PFSK-1 (cell line): ENCODE results near the gene KRT39.

ENCODE experiments used
- FOXP2 ChIP-seq: optimal IDR thresholded peaks from 2 replicates; pipeline ENCODE3; 2011; ENCODE audit warnings: borderline replicate concordance, control low read depth, inconsistent platforms; ENCODE audit not compliant: insufficient read depth; ENCODE audit errors: extremely low read length, extremely low read depth
- POLR2AphosphoS5 ChIP-seq: IDR thresholded peaks from 2 replicates; pipeline ENCODE4 v1.6.1; 2012; ENCODE audit warnings: low read depth, mild to moderate bottlenecking, control low read depth, low read length, moderate library complexity
- SIN3A ChIP-seq: IDR thresholded peaks from 2 replicates; pipeline ENCODE4 v1.6.1; 2012; ENCODE audit warnings: mild to moderate bottlenecking, low read length, moderate library complexity, borderline replicate concordance; ENCODE audit not compliant: insufficient read depth
- TAF1 ChIP-seq: IDR thresholded peaks from 2 replicates; pipeline ENCODE4 v1.6.1; 2012; ENCODE audit warnings: low read length, control low read depth, borderline replicate concordance; ENCODE audit not compliant: insufficient read depth
- TF ChIP-seq, protein P1 (sequence below), 2 experiments: IDR thresholded peaks; 2 replicates each; pipeline versions ENCODE4 v1.6.1 to v1.8.0; 2011 to 2012; ENCODE audit warnings: low read depth in 2 of 2, low read length in 2 of 2, control low read depth in 1 of 2, inconsistent platforms in 1 of 2, mild to moderate bottlenecking in 1 of 2, moderate library complexity in 1 of 2; ENCODE audit not compliant: insufficient read depth in 1 of 2

The KRT39 gene

DNA sequence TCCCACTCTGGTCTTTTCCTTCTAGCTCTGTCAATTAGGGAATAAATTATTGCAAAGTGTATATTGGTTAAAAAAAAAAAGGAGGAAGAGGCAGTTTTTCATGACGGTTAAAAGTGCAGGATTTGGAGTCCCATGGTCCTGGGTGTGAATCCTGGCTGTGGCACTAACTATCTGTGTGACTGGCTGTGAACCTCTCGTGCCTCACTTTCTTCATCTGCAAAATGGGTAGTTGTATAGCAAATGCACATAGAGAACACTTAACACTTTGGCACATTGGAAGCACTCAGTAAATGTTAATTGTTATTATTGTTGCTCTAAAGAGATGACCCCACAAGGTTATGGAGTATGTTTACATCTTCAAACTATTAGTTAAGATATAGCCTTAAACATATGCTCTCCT, 18.8 kb downstream of the KRT39 start:
- TF ChIP-seq FOXP2 (no peak), SIN3A (no peak), TAF1 (no peak), POLR2AphosphoS5 (no peak)
- TF ChIP-seq, protein P1, sequence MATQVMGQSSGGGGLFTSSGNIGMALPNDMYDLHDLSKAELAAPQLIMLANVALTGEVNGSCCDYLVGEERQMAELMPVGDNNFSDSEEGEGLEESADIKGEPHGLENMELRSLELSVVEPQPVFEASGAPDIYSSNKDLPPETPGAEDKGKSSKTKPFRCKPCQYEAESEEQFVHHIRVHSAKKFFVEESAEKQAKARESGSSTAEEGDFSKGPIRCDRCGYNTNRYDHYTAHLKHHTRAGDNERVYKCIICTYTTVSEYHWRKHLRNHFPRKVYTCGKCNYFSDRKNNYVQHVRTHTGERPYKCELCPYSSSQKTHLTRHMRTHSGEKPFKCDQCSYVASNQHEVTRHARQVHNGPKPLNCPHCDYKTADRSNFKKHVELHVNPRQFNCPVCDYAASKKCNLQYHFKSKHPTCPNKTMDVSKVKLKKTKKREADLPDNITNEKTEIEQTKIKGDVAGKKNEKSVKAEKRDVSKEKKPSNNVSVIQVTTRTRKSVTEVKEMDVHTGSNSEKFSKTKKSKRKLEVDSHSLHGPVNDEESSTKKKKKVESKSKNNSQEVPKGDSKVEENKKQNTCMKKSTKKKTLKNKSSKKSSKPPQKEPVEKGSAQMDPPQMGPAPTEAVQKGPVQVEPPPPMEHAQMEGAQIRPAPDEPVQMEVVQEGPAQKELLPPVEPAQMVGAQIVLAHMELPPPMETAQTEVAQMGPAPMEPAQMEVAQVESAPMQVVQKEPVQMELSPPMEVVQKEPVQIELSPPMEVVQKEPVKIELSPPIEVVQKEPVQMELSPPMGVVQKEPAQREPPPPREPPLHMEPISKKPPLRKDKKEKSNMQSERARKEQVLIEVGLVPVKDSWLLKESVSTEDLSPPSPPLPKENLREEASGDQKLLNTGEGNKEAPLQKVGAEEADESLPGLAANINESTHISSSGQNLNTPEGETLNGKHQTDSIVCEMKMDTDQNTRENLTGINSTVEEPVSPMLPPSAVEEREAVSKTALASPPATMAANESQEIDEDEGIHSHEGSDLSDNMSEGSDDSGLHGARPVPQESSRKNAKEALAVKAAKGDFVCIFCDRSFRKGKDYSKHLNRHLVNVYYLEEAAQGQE (IDR thresholded peaks at IDR 0.05; ENCODE audit: insufficient read depth in 1 of 2, low read depth in 2 of 2, low read length in 2 of 2): no peak

DNA sequence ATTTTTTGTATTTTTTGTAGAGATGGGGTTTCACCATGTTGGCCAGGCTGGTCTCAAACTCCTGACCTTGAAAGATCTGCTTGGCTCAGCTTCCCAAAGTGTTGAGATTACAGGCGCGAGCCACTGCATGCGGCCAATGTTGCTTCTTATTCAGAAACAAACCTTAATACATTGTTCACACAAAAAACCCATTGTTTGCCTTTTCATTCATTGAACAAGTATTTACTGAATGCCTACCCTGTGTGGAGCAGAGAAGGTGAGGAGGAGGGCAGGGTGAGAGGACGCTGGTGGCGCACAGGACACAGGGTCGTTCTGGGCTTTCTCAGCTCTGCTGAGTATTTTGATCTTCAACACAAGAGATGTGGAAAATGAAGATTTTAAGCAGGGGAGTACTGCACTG, 21.3 kb downstream of the KRT39 start:
- TF ChIP-seq TAF1 (no peak), SIN3A (no peak), POLR2AphosphoS5 (no peak), FOXP2 (no peak)
- TF ChIP-seq, protein P1 (IDR thresholded peaks at IDR 0.05; ENCODE audit: insufficient read depth in 1 of 2, low read depth in 2 of 2, low read length in 2 of 2): no peak

DNA sequence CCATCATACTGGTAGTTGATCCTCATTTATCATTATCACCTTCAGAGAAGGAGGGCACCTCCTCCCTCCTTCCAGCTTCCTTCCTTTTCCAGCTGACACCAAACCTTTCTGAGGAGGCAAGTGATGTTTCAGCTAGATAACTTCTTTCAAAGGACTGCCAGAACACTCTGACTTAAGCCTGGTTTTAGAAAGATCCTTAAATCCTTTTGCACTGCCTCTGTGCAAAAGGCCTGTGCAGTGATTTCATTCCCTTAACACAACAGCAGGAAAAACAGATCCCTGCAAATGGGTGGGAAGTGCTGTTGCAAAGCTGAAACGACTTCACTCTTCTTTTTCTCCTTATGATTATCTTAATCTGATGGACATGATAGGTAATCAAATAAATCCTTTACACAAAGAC, 22.2 kb downstream of the KRT39 start:
- TF ChIP-seq, protein P1 (IDR thresholded peaks at IDR 0.05; ENCODE audit: insufficient read depth in 1 of 2, low read depth in 2 of 2, low read length in 2 of 2): no peak
- TF ChIP-seq SIN3A (no peak), POLR2AphosphoS5 (no peak), TAF1 (no peak), FOXP2 (no peak)

DNA sequence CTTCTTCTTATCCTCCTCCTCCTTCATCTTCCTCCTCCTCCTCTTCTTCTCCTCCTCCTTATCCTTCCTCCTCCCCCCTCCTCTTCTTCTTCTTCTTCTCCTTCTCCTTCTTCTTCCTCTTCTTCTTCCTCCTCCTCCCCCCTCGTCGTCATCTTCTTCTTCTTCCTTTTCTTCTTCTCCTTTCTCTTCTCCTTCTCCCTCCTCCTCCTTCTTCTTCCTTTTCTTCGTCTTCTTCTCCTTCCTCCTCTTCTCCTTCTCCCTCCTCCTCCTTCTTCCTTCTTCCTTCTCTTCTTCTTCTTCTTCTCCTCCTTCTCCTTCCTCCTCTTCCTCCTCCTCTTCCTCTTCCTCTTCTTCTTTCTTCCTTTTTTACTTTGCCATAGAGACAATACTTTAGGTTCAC, 24.2 kb downstream of the KRT39 start:
- no peak for TF ChIP-seq TAF1
- no peak for TF ChIP-seq POLR2AphosphoS5
- no peak for TF ChIP-seq FOXP2
- TF ChIP-seq SIN3A: no peak

DNA sequence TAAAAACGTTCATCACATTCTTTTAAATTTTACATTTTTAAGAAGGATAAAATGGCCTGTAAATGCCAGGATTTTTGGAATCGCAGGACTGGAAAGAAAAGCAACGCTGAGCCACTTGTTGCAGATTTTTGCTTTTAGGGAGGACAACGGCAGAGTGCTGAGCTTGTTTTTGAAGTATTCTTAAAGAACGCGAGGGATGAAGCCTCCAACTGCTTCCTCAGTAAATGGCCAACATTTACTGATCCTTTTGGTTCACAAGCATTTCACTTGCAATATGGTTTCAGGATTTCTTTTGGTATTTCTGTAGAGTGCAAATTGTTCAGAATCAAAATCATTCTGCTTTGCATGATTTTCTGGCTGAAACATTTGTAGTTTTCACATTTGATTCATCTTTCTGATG, 26.5 kb downstream of the KRT39 start:
- no peak for TF ChIP-seq FOXP2
- TF ChIP-seq, protein P1 (IDR thresholded peaks at IDR 0.05; ENCODE audit: insufficient read depth in 1 of 2, low read depth in 2 of 2, low read length in 2 of 2): no peak
- no peak for TF ChIP-seq SIN3A
- TF ChIP-seq POLR2AphosphoS5: no peak
- TF ChIP-seq TAF1: no peak
